Kidney (tissue), 14 donors: ENCODE results near the gene FBXL15. TPM values are rescaled to one million over a fixed set of nuclear protein-coding genes. Genes with fewer than 3 reads are reported as not detected.
A peak's percentile ranks its signal among the peaks of the same experiment; 100 is the strongest.

Source experiments
- DNase-seq, 5 donors: peaks; one replicate each; pipeline ENCODE4 v3.0.0-alpha.2; 2013 to 2020
- FAIRE-seq: peaks from 2 replicates; lab custom pipeline; 2012; peaks lifted over from hg19 to GRCh38; lab: Jason Lieb, UNC
- H3K27ac ChIP-seq, 2 donors: one replicate each; pipeline ENCODE4 v1.7.0; 2013; ENCODE audit warnings: low read depth in 2 of 2, low read length in 2 of 2, inconsistent platforms in 1 of 2
- H3K27me3 ChIP-seq: one replicate; pipeline ENCODE4 v1.7.1; 2013; ENCODE audit warnings: low read length, inconsistent platforms; ENCODE audit not compliant: control insufficient read depth, insufficient read depth
- H3K36me3 ChIP-seq, 3 donors: one replicate each; pipeline versions ENCODE4 v1.7.0 to v1.7.1; 2013; ENCODE audit warnings: low read length in 3 of 3, control low read depth in 1 of 3, inconsistent platforms in 1 of 3; ENCODE audit not compliant: insufficient read depth in 3 of 3, control insufficient read depth in 2 of 3
- H3K4me1 ChIP-seq, 3 donors: one replicate each; pipeline versions ENCODE4 v1.7.0 to v1.7.1; 2013; ENCODE audit warnings: low read length in 3 of 3, inconsistent platforms in 1 of 3, low read depth in 1 of 3; ENCODE audit not compliant: control insufficient read depth in 2 of 3, insufficient read depth in 2 of 3
- H3K4me3 ChIP-seq, 3 donors: one replicate each; pipeline versions ENCODE4 v1.7.0 to v1.8.1; 2013; ENCODE audit warnings: low read length in 3 of 3, control low read depth in 1 of 3, inconsistent platforms in 1 of 3
- H3K9ac ChIP-seq, 3 donors: one replicate each; pipeline versions ENCODE4 v1.7.0 to v1.7.1; 2013; ENCODE audit warnings: low read length in 3 of 3, control low read depth in 1 of 3, inconsistent platforms in 1 of 3
- H3K9me3 ChIP-seq, 3 donors: one replicate each; pipeline versions ENCODE4 v1.7.0 to v1.7.1; 2013; ENCODE audit warnings: low read length in 3 of 3, control low read depth in 1 of 3, inconsistent platforms in 1 of 3; ENCODE audit not compliant: control insufficient read depth in 2 of 3, insufficient read depth in 1 of 3
- CTCF ChIP-seq: IDR thresholded peaks from 3 replicates; pipeline ENCODE4 v1.5.1; 2012; ENCODE audit warnings: mild to moderate bottlenecking, moderate library complexity, borderline replicate concordance; ENCODE audit not compliant: insufficient read depth; ENCODE audit errors: extremely low read depth
- intact Hi-C: fragments of 100-400 bp; cut with DNase I; formaldehyde crosslinking; loops from one replicate; pipeline ENCODE4 v1.11.1; 2022
- polyA plus RNA-seq: library from polyadenylated mRNA; stranded (reverse); fragments of 350-450 nt; fragmentation: Illumina TruSeq; extraction: RNeasy Lipid Tissue Mini Kit (QIAGEN cat#74804); gene quantifications from one replicate; pipeline ENCODE4 v1.2.3, GENCODE V29; 2014; ENCODE audit warnings: low read depth, low replicate concordance; ENCODE audit not compliant: insufficient read depth
- total RNA-seq: library from RNA; stranded (reverse); fragmentation: NEBNext Ultra II Directional; extraction: Animal tissue kit (Norgen Biotek cat#: 25700); gene quantifications from one replicate; pipeline ENCODE4 v1.2.1, GENCODE V29; 2021
- donor health status: control.
- donor health status: control.
- donor health status: control.
- donor health status: control.
- donor health status: control.
- donor health status: DM: yes; HTN: yes; CAD: no.
- donor health status: Normal renal cell carcinoma (clear cell type).

The FBXL15 gene
- total and polyA plus RNA-seq, 2 donors from 2014 or later = 17.9 to 28.0 TPM

GRCh38 chr10:102431452-102432124, 11.0 kb downstream of the FBXL15 start:
- DNase-seq = peak in 2 of 5 donors; percentile 47 to 49
- TF ChIP-seq CTCF = no peak
- H3K27ac ChIP-seq = peak overlapping the region; percentile 39 to 63
- FAIRE-seq = no peak
- H3K4me1 ChIP-seq = peaks cover 0 to 9% (median 6%) of the 10 kb centered on the region in 3 donors
- no peaks in the 10 kb centered on the region for H3K27me3 ChIP-seq
- peak overlapping the region; percentile 90 to 93 (median 90) for H3K9ac ChIP-seq
- H3K36me3 ChIP-seq = peaks cover 0 to 3% (median 0%) of the 10 kb centered on the region in 3 donors
- intact Hi-C loops = no loop called here
- H3K9me3 ChIP-seq = no peaks in the 10 kb centered on the region
- peak overlapping the region; percentile 88 to 89 (median 88) for H3K4me3 ChIP-seq

GRCh38 chr10:102432162-102432950, 11.7 kb downstream of the FBXL15 start, which contains the start of gene CUEDC2:
TSS of gene CUEDC2 (minus strand) at chr10:102432574. CDS start at chr10:102425188, 7,386 bp downstream.
- Histone ChIP-seq H3K4me1 (peaks cover 0 to 9% (median 6%) of the 10 kb centered on the region in 3 donors), H3K36me3 (peaks cover 0 to under 1% (median 0%) of the 10 kb centered on the region in 3 donors), H3K9ac (peak within 1 kb of the TSS; percentile 90 to 93 (median 90)), H3K4me3 (peak within 1 kb of the TSS; percentile 88 to 89 (median 88)), H3K27ac (peak within 1 kb of the TSS; percentile 39 to 63), H3K27me3 (no peaks in the 10 kb centered on the region), H3K9me3 (no peaks in the 10 kb centered on the region)
- FAIRE-seq (no peak), DNase-seq (peak; percentile 98 to 99 (median 98))
- intact Hi-C loops = no loop called here
- peak; percentile 20 for TF ChIP-seq CTCF

- Histone ChIP-seq H3K4me1 (peaks cover 0 to 9% (median 6%) of the 10 kb centered on the region in 3 donors), H3K9me3 (no peaks in the 10 kb centered on the region), H3K27me3 (no peaks in the 10 kb centered on the region), H3K9ac (no peak overlapping the region), H3K36me3 (no peaks in the 10 kb centered on the region), H3K4me3 (no peak overlapping the region), H3K27ac (no peak overlapping the region)
- intact Hi-C loops = no loop called here
- TF ChIP-seq CTCF = no peak
- peak in 2 of 5 donors; percentile 64 to 65 for DNase-seq
- no peak for FAIRE-seq
Observed at GRCh38 chr10:102433619-102434046, 13.0 kb downstream of the FBXL15 start.
